Brain microvascular endothelial cell (primary cell): Measurements from ENCODE around the gene AXIN2.

Experiments used
- DNase-seq: peaks from one replicate; pipeline ENCODE4 v3.0.0-alpha.2; 2020
- H3K27ac ChIP-seq: fragments of 250-450 bp; sonication (Bioruptor Pico); 2 replicates; pipeline ENCODE4 v1.5.1; 2020; ENCODE audit warnings: mild to moderate bottlenecking, moderate library complexity
- H3K27me3 ChIP-seq: fragments of 250-450 bp; sonication (Bioruptor Pico); replicated peaks from 2 replicates; pipeline ENCODE4 v1.5.1; 2020; ENCODE audit warnings: mild to moderate bottlenecking
- H3K36me3 ChIP-seq: fragments of 250-450 bp; sonication (Bioruptor Pico); replicated peaks from 2 replicates; pipeline ENCODE4 v1.5.1; 2020; ENCODE audit warnings: mild to moderate bottlenecking
- H3K4me3 ChIP-seq: 2 replicates; pipeline ENCODE4 v1.5.1; 2011; ENCODE audit warnings: low read depth, mild to moderate bottlenecking, control low read depth, low read length, moderate library complexity
- in situ Hi-C: cut with HindIII; loops from 2 replicates; pipeline ENCODE4 v1.10.0; 2017; ENCODE audit warnings: low sequenced_read_pairs, low pct_ligation_motif_present
- TF ChIP-seq, protein P1 (sequence below): IDR thresholded peaks from 2 replicates; pipeline ENCODE4 v1.5.1; 2011; ENCODE audit warnings: low read depth, mild to moderate bottlenecking, moderate library complexity, low read length, control low read depth, inconsistent platforms; ENCODE audit errors: missing control alignments

The AXIN2 gene

DNA sequence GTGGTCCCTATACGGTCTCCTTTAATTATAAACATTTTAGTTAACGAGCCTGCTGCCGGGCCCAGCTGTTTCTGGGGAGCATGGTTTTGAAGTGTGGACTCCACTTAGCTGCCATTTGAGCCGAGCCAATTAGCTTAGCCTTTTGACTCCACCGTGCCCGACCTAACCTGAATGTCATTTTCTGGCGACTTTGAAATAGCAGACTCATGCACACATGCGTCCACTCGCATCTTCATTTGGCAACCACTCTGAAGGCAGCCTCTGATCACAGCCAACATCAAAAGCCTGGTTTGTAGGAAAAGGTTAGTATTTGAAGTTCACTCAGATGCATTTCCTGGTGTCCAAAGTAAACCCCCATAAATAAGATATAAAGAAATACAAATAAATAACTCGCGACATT is 16.8 kb downstream of the AXIN2 start:
- Histone ChIP-seq H3K4me3 (no peak overlapping the region), H3K27ac (no peak overlapping the region), H3K36me3 (no peaks in the 10 kb centered on the region), H3K27me3 (no peaks in the 10 kb centered on the region)
- TF ChIP-seq, protein P1, sequence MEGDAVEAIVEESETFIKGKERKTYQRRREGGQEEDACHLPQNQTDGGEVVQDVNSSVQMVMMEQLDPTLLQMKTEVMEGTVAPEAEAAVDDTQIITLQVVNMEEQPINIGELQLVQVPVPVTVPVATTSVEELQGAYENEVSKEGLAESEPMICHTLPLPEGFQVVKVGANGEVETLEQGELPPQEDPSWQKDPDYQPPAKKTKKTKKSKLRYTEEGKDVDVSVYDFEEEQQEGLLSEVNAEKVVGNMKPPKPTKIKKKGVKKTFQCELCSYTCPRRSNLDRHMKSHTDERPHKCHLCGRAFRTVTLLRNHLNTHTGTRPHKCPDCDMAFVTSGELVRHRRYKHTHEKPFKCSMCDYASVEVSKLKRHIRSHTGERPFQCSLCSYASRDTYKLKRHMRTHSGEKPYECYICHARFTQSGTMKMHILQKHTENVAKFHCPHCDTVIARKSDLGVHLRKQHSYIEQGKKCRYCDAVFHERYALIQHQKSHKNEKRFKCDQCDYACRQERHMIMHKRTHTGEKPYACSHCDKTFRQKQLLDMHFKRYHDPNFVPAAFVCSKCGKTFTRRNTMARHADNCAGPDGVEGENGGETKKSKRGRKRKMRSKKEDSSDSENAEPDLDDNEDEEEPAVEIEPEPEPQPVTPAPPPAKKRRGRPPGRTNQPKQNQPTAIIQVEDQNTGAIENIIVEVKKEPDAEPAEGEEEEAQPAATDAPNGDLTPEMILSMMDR: no peak
- in situ Hi-C loops: no loop called here
- no peak for DNase-seq

DNA sequence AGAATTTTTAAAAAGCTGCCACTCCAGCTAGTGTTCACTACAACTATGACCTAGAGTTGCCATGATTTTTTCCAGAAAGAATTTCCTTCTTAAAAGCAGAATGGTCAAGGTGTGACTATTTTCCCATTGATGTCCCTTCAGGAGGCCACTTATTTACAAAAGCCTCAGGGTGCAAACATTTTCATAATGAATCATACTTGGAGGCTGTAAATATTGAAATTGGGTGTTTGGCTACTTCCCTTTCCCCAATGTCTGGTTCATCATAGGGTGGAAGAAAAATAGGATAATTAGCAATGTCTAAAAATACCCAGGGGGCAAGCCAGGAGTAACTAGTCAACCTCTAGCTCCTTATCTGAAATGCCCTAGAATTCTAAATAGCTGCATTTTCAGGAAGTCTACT is 18.8 kb downstream of the AXIN2 start:
- TF ChIP-seq, protein P1: no peak
- H3K27ac ChIP-seq: no peak overlapping the region
- in situ Hi-C loops: no loop called here
- H3K4me3 ChIP-seq: no peak overlapping the region
- no peaks in the 10 kb centered on the region for H3K36me3 ChIP-seq
- no peaks in the 10 kb centered on the region for H3K27me3 ChIP-seq
- no peak for DNase-seq

DNA sequence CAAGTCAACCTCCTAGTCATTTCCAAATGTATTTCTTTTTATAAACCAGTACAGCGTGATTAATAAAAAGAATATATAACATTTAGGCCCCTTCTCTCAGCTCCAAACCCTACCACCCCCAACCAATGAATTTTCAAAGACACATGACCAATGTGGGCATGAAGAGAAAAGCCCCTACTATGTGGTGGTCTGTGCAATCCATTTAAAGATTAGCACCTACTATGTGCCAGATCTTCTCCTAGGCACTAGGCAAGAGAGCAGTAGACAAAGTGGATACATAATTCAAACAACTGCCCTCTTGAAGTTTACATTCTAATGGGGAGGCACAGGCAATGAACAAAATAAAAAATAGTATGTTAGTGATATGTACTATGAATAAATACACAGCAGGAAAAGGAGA is 19.4 kb downstream of the AXIN2 start:
- DNase-seq: no peak
- H3K27ac ChIP-seq: no peak overlapping the region
- in situ Hi-C loops: no loop called here
- H3K27me3 ChIP-seq: no peaks in the 10 kb centered on the region
- TF ChIP-seq, protein P1: no peak
- no peaks in the 10 kb centered on the region for H3K36me3 ChIP-seq
- no peak overlapping the region for H3K4me3 ChIP-seq

DNA sequence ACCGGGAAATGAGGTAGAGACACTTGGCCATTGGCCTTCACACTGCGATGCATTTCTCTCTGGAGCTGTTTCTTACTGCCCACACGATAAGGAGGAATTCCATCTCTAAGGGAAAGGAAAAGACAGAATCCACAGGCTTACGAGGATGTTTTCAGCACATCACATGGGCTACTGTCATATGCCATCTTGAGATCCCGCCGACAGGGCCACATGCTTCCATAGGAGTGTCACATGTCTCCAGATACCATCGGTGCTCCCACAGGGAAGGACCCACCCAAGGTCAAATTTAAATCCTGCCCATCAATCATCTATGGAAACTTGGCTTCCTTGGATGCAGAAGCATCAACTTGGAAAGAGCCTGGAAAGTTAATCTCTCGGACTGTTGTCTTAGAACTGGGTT is 20.0 kb downstream of the AXIN2 start:
- no peaks in the 10 kb centered on the region for H3K36me3 ChIP-seq
- TF ChIP-seq, protein P1: no peak
- in situ Hi-C loops: no loop called here
- DNase-seq: no peak
- no peak overlapping the region for H3K27ac ChIP-seq
- H3K4me3 ChIP-seq: no peak overlapping the region
- H3K27me3 ChIP-seq: no peaks in the 10 kb centered on the region

DNA sequence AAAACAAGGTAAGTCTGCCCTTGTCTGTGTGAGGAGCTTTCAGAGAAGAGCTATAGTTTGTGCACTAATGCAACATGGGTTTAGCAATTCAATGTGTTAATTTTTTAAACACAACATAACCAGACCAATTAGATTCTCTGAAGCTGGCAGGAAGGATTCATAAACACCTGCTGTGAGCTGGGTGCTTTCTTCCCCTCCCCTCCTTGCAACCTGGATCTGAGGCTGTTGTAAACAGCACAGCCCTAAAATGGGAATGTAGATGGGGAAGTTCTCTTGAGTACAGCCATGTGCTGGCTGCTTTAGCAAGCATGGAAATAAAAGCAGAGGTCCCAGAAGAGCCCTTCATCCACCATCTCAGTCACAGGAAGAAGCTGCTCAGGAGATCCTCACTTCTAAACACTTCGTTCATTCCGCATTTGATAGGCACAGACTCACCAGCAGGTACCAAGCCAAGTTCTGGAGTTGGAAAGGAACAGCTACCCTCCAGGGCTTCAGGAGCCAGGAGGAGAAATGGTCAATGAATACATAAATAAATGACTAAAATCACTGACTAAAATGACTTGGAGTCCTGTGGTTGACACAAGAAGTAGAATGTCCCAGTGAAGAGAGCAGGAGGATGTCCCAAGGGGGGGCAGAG is 21.7 kb downstream of the AXIN2 start:
- DNase-seq: no peak
- no peak overlapping the region for H3K4me3 ChIP-seq
- H3K36me3 ChIP-seq: no peaks in the 10 kb centered on the region
- TF ChIP-seq, protein P1: no peak
- H3K27ac ChIP-seq: no peak overlapping the region
- in situ Hi-C loops: no loop called here
- H3K27me3 ChIP-seq: no peaks in the 10 kb centered on the region

DNA sequence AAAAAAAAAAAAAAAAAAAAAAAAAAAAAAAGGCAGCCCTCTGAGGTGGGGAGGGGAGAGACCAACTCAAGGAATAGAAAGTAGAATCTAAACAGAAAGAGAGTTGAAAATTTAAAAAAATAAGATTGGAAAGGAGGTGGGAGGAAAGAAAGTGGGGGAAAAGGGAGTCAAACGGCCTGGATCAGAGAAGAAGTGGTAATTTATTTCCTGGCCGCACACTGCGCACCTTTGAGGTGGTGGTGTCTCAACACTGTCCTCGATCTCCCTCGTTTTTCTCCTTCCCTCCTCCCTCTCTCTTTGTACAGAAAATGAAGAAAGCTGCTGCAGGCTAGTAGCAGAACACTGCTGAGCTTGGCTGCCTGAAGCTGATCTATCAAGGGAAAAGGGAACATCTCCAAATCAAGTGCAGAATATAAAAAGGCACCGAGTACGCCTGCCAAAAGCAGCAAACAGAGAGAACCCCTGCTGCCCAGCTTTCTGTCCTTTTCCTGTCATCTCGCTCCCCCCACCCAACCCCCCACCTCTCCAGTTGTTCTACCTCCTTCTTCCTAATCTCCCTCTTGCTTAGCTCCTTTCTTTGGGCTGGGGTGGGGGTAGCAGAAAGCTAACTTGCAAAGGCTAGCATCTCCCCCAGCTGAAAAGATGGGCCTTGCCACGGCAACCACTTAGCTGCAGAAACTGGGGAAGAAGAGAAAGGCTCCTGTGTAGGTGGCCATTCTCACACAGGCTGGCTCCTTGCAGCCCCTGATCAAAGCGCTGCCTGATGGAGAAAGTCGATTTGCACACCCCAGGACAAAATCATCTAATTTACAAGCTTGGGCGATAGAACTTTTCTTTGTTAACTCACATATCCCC is 22.5 kb downstream of the AXIN2 start:
- no peak overlapping the region for H3K27ac ChIP-seq
- in situ Hi-C loops: no loop called here
- DNase-seq: no peak
- TF ChIP-seq, protein P1: no peak
- no peaks in the 10 kb centered on the region for H3K36me3 ChIP-seq
- H3K4me3 ChIP-seq: no peak overlapping the region
- no peaks in the 10 kb centered on the region for H3K27me3 ChIP-seq
